Measurements from ENCODE around the gene MIXL1.

Gene MIXL1

GRCh38 chr1:226181996-226182714 lies 41.3 kb upstream of the MIXL1 start (continued):
- TF ChIP-seq ZNF362 (tag by site-specific recombination; IDR thresholded peaks at IDR 0.05) (peak; percentile 97), ZNF571 (tag by site-specific recombination; IDR thresholded peaks at IDR 0.05) (no peak), ZNF677 (tag by site-specific recombination; IDR thresholded peaks at IDR 0.05) (no peak), KLF1 (tag by site-specific recombination; IDR thresholded peaks at IDR 0.05) (0 out of 2 replicates have a peak, but pooled peaks have one; percentile 42), SP3 (tag by site-specific recombination; IDR thresholded peaks at IDR 0.05) (peak; percentile 36; the same call in 1 of the 2 replicates), ZNF366 (tag by site-specific recombination; conservative IDR thresholded peaks at IDR 0.05) (0 out of 2 replicates have a peak, but pooled peaks have one; percentile 22), ZNF843 (tag by site-specific recombination; IDR thresholded peaks at IDR 0.05) (no peak), ZNF785 (tag by site-specific recombination; IDR thresholded peaks at IDR 0.05) (no peak), ZNF548 (tag by site-specific recombination; IDR thresholded peaks at IDR 0.05) (no peak), ZNF157 (tag by site-specific recombination; IDR thresholded peaks at IDR 0.05) (no peak), ZNF280C (tag by site-specific recombination; IDR thresholded peaks at IDR 0.05) (no peak), ZNF184 (tag by site-specific recombination; IDR thresholded peaks at IDR 0.05) (no peak), TRIM28 (IDR thresholded peaks at IDR 0.05; ENCODE audit: borderline replicate concordance, low read length) (no peak), ZNF701 (tag by site-specific recombination; IDR thresholded peaks at IDR 0.05) (no peak), ZSCAN16 (tag by site-specific recombination; IDR thresholded peaks at IDR 0.05) (no peak), GLIS2 (tag by site-specific recombination; IDR thresholded peaks at IDR 0.05) (no peak), OVOL3 (tag by site-specific recombination; IDR thresholded peaks at IDR 0.05) (no peak), ZNF48 (tag by site-specific recombination; IDR thresholded peaks at IDR 0.05) (no peak), ZNF629 (tag by site-specific recombination; IDR thresholded peaks at IDR 0.05) (0 out of 2 replicates have a peak, but pooled peaks have one; percentile 33), EGR2 (tag by site-specific recombination; IDR thresholded peaks at IDR 0.05; ENCODE audit: low read depth) (peak; percentile 92), ZNF660 (tag by site-specific recombination; IDR thresholded peaks at IDR 0.05) (peak; percentile 63; the same call in 1 of the 2 replicates), ZNF560 (tag by site-specific recombination; IDR thresholded peaks at IDR 0.05; ENCODE audit: borderline replicate concordance) (no peak), ZNF155 (tag by site-specific recombination; IDR thresholded peaks at IDR 0.05) (no peak), ZFP69B (tag by site-specific recombination; IDR thresholded peaks at IDR 0.05) (peak; percentile 64; the same call in 1 of the 2 replicates), ZNF121 (tag by site-specific recombination; IDR thresholded peaks at IDR 0.05) (no peak), ZNF580 (tag by site-specific recombination; IDR thresholded peaks at IDR 0.05) (no peak), ZNF530 (tag by site-specific recombination; IDR thresholded peaks at IDR 0.05; ENCODE audit: low read depth) (no peak), ZNF510 (tag by site-specific recombination; IDR thresholded peaks at IDR 0.05; ENCODE audit: insufficient replicate concordance) (no peak), ZFP37 (tag by site-specific recombination; IDR thresholded peaks at IDR 0.05) (no peak), ZNF596 (tag by site-specific recombination; IDR thresholded peaks at IDR 0.05) (no peak), ZNF16 (tag by site-specific recombination; IDR thresholded peaks at IDR 0.05; ENCODE audit: low read depth) (no peak), ZNF791 (tag by site-specific recombination; IDR thresholded peaks at IDR 0.05) (no peak), ZNF202 (tag by site-specific recombination; IDR thresholded peaks at IDR 0.05; ENCODE audit: borderline replicate concordance) (no peak), ZBTB10 (tag by site-specific recombination; IDR thresholded peaks at IDR 0.05) (no peak), ZNF624 (tag by site-specific recombination; IDR thresholded peaks at IDR 0.05) (no peak), ZSCAN4 (tag by site-specific recombination; IDR thresholded peaks at IDR 0.05) (no peak)
